Colonic mucosa (tissue), 4 donors: ENCODE results near the gene SAMD13. TPM values are rescaled to one million over a fixed set of nuclear protein-coding genes. Genes with fewer than 3 reads are reported as not detected.

Experiments
- DNase-seq: peaks from one replicate; pipeline ENCODE4 v3.0.0-alpha.2; 2020
- H3K27ac ChIP-seq: fragments of 200-600 bp; one replicate; pipeline ENCODE4 v1.8.0; 2021
- H3K27me3 ChIP-seq: fragments of 200-600 bp; one replicate; pipeline ENCODE4 v1.8.0; 2021
- H3K36me3 ChIP-seq: fragments of 200-600 bp; one replicate; pipeline ENCODE4 v1.8.0; 2021
- H3K4me1 ChIP-seq: fragments of 200-600 bp; one replicate; pipeline ENCODE4 v1.8.0; 2021; ENCODE audit warnings: mild to moderate bottlenecking
- H3K4me3 ChIP-seq: fragments of 200-600 bp; one replicate; pipeline ENCODE4 v1.8.0; 2021
- H3K9ac ChIP-seq, 2 donors: one replicate each; pipeline ENCODE4 v1.7.0; 2013; ENCODE audit warnings: control low read depth in 2 of 2, low read depth in 2 of 2, low read length in 2 of 2
- H3K9me3 ChIP-seq: fragments of 200-600 bp; one replicate; pipeline ENCODE4 v1.8.0; 2021
- CTCF ChIP-seq: fragments of 200-600 bp; IDR thresholded peaks from one replicate; pipeline ENCODE4 v1.8.0; 2022; ENCODE audit warnings: antibody characterized with exemption, mild to moderate bottlenecking
- intact Hi-C: fragments of 100-400 bp; cut with DNase I; formaldehyde crosslinking; loops from one replicate; pipeline ENCODE4 v1.14.1; 2022
- total RNA-seq, 2 donors: library from RNA; stranded (reverse); fragmentation: NEBNext Ultra II Directional in 1 of 2; extraction: Animal tissue kit (Norgen Biotek cat#: 25700) in 1 of 2; gene quantifications; one replicate each; pipeline ENCODE4 v1.2.1, GENCODE V29; 2021
- donor health status: healthy.
- donor health status: DM: no; HTN: no; CAD: no.
- donor health status: DM: no; HTN: no; CAD: no.

The SAMD13 gene
- total RNA-seq, 2 donors from 2014 or later = 22.2 to 31.0 TPM

GRCh38 chr1:84293766-84294165, 7.7 kb upstream of the SAMD13 start:
- intact Hi-C loops = no loop called here
- Histone ChIP-seq H3K9ac (no peak overlapping the region), H3K4me3 (no peak overlapping the region), H3K36me3 (no peaks in the 10 kb centered on the region), H3K9me3 (no peaks in the 10 kb centered on the region), H3K4me1 (no peaks in the 10 kb centered on the region), H3K27ac (no peak overlapping the region), H3K27me3 (no peaks in the 10 kb centered on the region)
- DNase-seq = no peak
- TF ChIP-seq CTCF = no peak

- Histone ChIP-seq H3K27me3 (no peaks in the 10 kb centered on the region), H3K9ac (no peak overlapping the region), H3K27ac (no peak overlapping the region), H3K36me3 (no peaks in the 10 kb centered on the region), H3K4me1 (no peaks in the 10 kb centered on the region), H3K4me3 (no peak overlapping the region), H3K9me3 (no peaks in the 10 kb centered on the region)
- intact Hi-C loops = no loop called here
- TF ChIP-seq CTCF = no peak
- DNase-seq = no peak
These were observed 6.8 kb upstream of the SAMD13 start for GRCh38 chr1:84294751-84295150.

- peak overlapping the region; percentile 72 for H3K4me3 ChIP-seq
- H3K4me1 ChIP-seq = no peaks in the 10 kb centered on the region
- intact Hi-C loops = no loop called here
- H3K27ac ChIP-seq = peak overlapping the region; percentile 90
- no peak for DNase-seq
- no peaks in the 10 kb centered on the region for H3K9me3 ChIP-seq
- no peaks in the 10 kb centered on the region for H3K36me3 ChIP-seq
- TF ChIP-seq CTCF = no peak
- H3K27me3 ChIP-seq = no peaks in the 10 kb centered on the region
- H3K9ac ChIP-seq = peak overlapping the region; percentile 48 to 85
These were observed 3.8 kb upstream of the SAMD13 start for GRCh38 chr1:84297546-84298244.

- Histone ChIP-seq H3K9me3 (no peaks in the 10 kb centered on the region), H3K4me3 (peak overlapping the region; percentile 72), H3K36me3 (no peaks in the 10 kb centered on the region), H3K27me3 (no peaks in the 10 kb centered on the region), H3K27ac (peak overlapping the region; percentile 90), H3K4me1 (no peaks in the 10 kb centered on the region), H3K9ac (peak overlapping the region; percentile 85 to 95)
- DNase-seq = peak; percentile 67
- intact Hi-C loops = no loop called here
- no peak for TF ChIP-seq CTCF
These were observed 3.2 kb upstream of the SAMD13 start for GRCh38 chr1:84298328-84298683.

- Histone ChIP-seq H3K27ac (peak overlapping the region; percentile 90), H3K36me3 (no peaks in the 10 kb centered on the region), H3K9ac (peak overlapping the region; percentile 85 to 95), H3K4me1 (no peaks in the 10 kb centered on the region), H3K4me3 (peak overlapping the region; percentile 72), H3K9me3 (no peaks in the 10 kb centered on the region), H3K27me3 (no peaks in the 10 kb centered on the region)
- no peak for TF ChIP-seq CTCF
- DNase-seq = peak; percentile 67
- intact Hi-C loops = no loop called here
These were observed 2.6 kb upstream of the SAMD13 start for GRCh38 chr1:84298684-84299535.
